PC-3 (cell line): Measurements from ENCODE around the gene MRPL4. TPM values are rescaled to one million over a fixed set of nuclear protein-coding genes. Genes with fewer than 3 reads are reported as not detected.

Source experiments
- ATAC-seq: fragments of 200-7000 bp; cut with Tn5 transposase; 2 replicates; pipeline ENCODE4 v1.9.1; 2020; ENCODE audit warnings: mild to moderate bottlenecking, moderate library complexity
- BruUV-seq: library from RNA; stranded (reverse); fragments of 400-500 nt; replicated peaks from 2 replicates; lab custom pipeline; 2021; lab: Mats Ljungman, UMichigan
- CTCF ChIA-PET: fragments of 300-600 bp; sonication (Branson Sonifier 250); formaldehyde crosslinking; loops from one replicate; lab custom pipeline; 2022; ENCODE audit warnings: antibody characterized with exemption; lab: Charles Lee
- POLR2A ChIA-PET: fragments of 300-600 bp; sonication (Branson Sonifier 250); formaldehyde crosslinking; loops from one replicate; lab custom pipeline; 2022; ENCODE audit warnings: antibody characterized with exemption; ENCODE audit not compliant: unreplicated experiment; lab: Charles Lee
- DNase-seq: peaks from one replicate; pipeline ENCODE4 v3.0.0-alpha.2; 2015
- H2AFZ ChIP-seq: fragments of 300-600 bp; sonication (generic); 2 replicates; pipeline ENCODE4 v1.6.0; 2016; ENCODE audit warnings: antibody characterized with exemption, low read length
- H3F3A ChIP-seq: fragments of 300-600 bp; sonication (generic); one replicate; pipeline ENCODE4 v1.6.0; 2017; ENCODE audit warnings: antibody characterized with exemption, low read length, control low read depth, mild to moderate bottlenecking; ENCODE audit not compliant: unreplicated experiment
- H3K27ac ChIP-seq: fragments of 300-600 bp; sonication (generic); 2 replicates; pipeline ENCODE4 v1.5.1; 2016; ENCODE audit warnings: mild to moderate bottlenecking, low read length
- H3K27me3 ChIP-seq: fragments of 300-600 bp; sonication (generic); 2 replicates; pipeline ENCODE4 v1.6.1; 2016; ENCODE audit warnings: low read length, mixed read lengths
- H3K36me3 ChIP-seq: fragments of 300-600 bp; sonication (generic); 2 replicates; pipeline ENCODE4 v1.6.1; 2016; ENCODE audit warnings: low read depth, mixed run types, low read length, mixed read lengths
- H3K4me1 ChIP-seq: fragments of 300-600 bp; sonication (generic); 2 replicates; pipeline ENCODE4 v1.5.1; 2016; ENCODE audit warnings: low read length; ENCODE audit not compliant: insufficient read depth
- H3K4me2 ChIP-seq: fragments of 300-600 bp; sonication (generic); 2 replicates; pipeline ENCODE4 v1.6.0; 2016; ENCODE audit warnings: low read length
- H3K4me3 ChIP-seq: fragments of 300-600 bp; sonication (generic); 2 replicates; pipeline ENCODE4 v1.5.1; 2016; ENCODE audit warnings: mild to moderate bottlenecking, low read length, mixed read lengths
- H3K79me2 ChIP-seq: fragments of 300-600 bp; sonication (generic); 2 replicates; pipeline ENCODE4 v1.6.1; 2017; ENCODE audit warnings: low read length, mixed read lengths
- H3K9ac ChIP-seq: fragments of 300-600 bp; sonication (generic); 2 replicates; pipeline ENCODE4 v1.6.0; 2016; ENCODE audit warnings: mild to moderate bottlenecking, low read length
- H3K9me2 ChIP-seq: fragments of 300-600 bp; sonication (generic); replicated peaks from 2 replicates; pipeline ENCODE4 v1.6.1; 2016; ENCODE audit warnings: mixed run types, low read length, mixed read lengths
- H3K9me3 ChIP-seq: fragments of 300-600 bp; sonication (generic); 2 replicates; pipeline ENCODE4 v1.6.1; 2016; ENCODE audit warnings: low read length, mixed read lengths
- H4K20me1 ChIP-seq: fragments of 300-600 bp; sonication (generic); 2 replicates; pipeline ENCODE4 v1.6.1; 2016; ENCODE audit warnings: low read length, mixed read lengths
- CTCF ChIP-seq: fragments of 300-600 bp; sonication (generic); conservative IDR thresholded peaks from 2 replicates; pipeline ENCODE4 v1.5.1; 2017; ENCODE audit warnings: antibody characterized with exemption, low read depth, mild to moderate bottlenecking, low read length
- EZH2 ChIP-seq: fragments of 300-600 bp; sonication (generic); IDR thresholded peaks from one replicate; pipeline ENCODE4 v1.6.1; 2017; ENCODE audit warnings: antibody characterized with exemption, mild to moderate bottlenecking, low read length; ENCODE audit not compliant: unreplicated experiment
- EZH2phosphoT487 ChIP-seq: fragments of 300-600 bp; sonication (generic); IDR thresholded peaks from 2 replicates; pipeline ENCODE4 v1.6.1; 2018; ENCODE audit warnings: mild to moderate bottlenecking, antibody characterized with exemption, low read length, borderline replicate concordance
- intact Hi-C: fragments of 100-400 bp; cut with micrococcal nuclease; formaldehyde crosslinking; loops from 2 replicates; pipeline ENCODE4 v1.9.0; 2023
- total RNA-seq: library from RNA; depleted of rRNA; stranded (reverse); fragments of >200 nt; gene quantifications from 2 replicates; pipeline ENCODE4 v1.2.3, GENCODE V29; 2014

The MRPL4 gene
- total RNA-seq, 1 experiment from 2014 or later, result 336 TPM

- ChIA-PET CTCF (interaction anchor here (0.6 to 1.5 kb wide), 15 partner anchors 9 to 321 kb away, joined by 3 to 12 read pairs (median 4); partner anchors contain the start of genes PPAN and TYK2), POLR2A (interaction anchor here (0.6 kb wide), 1 partner anchor 65 kb away, joined by 5 read pairs; no protein-coding TSS in a partner anchor)
- H4K20me1 ChIP-seq, result no peaks in the 10 kb centered on the region
- no TSS peak for BruUV-seq
- no peaks in the 10 kb centered on the region for H3K27me3 ChIP-seq
- no peak overlapping the region for H2AFZ ChIP-seq
- H3K4me1 ChIP-seq, result peaks cover 11% of the 10 kb centered on the region
- TF ChIP-seq EZH2 (no peak), CTCF (peak; percentile 88)
- H3K36me3 ChIP-seq, result peaks cover 33% of the 10 kb centered on the region
- H3K27ac ChIP-seq, result 0 out of 2 replicates have a peak overlapping the region, but pooled peaks have one; percentile 5
- H3K9ac ChIP-seq, result no peak overlapping the region
- peaks cover 3% of the 10 kb centered on the region for H3K79me2 ChIP-seq
- no peaks in the 10 kb centered on the region for H3K9me3 ChIP-seq
- DNase-seq, result peak; percentile 89
- no peak overlapping the region for H3K4me3 ChIP-seq
- intact Hi-C loops, result loop anchor here (2.0 kb wide), 1 partner anchor 129 kb away; no protein-coding TSS in a partner anchor
- H3K4me2 ChIP-seq, result no peak overlapping the region
- H3F3A ChIP-seq, result peaks cover 4% of the 10 kb centered on the region
- peak; percentile 63 for ATAC-seq
- H3K9me2 ChIP-seq, result no peaks in the 10 kb centered on the region
Measured at GRCh38 chr19:10259162-10259905, 7.3 kb downstream of the MRPL4 start.

- no peak overlapping the region for H3K9ac ChIP-seq
- intact Hi-C loops, result no loop called here
Measured at GRCh38 chr19:10260141-10260584, 8.1 kb downstream of the MRPL4 start.

More at GRCh38 chr19:10260141-10260584, 8.1 kb downstream of the MRPL4 start:
- no TSS peak for BruUV-seq
- Histone ChIP-seq H2AFZ (no peak overlapping the region), H3K79me2 (no peaks in the 10 kb centered on the region), H3K4me2 (no peak overlapping the region), H3K9me3 (no peaks in the 10 kb centered on the region), H4K20me1 (no peaks in the 10 kb centered on the region), H3K4me3 (no peak overlapping the region), H3K36me3 (peaks cover 27% of the 10 kb centered on the region), H3K27ac (0 out of 2 replicates have a peak overlapping the region, but pooled peaks have one; percentile 5), H3K4me1 (peaks cover 11% of the 10 kb centered on the region), H3F3A (peaks cover 4% of the 10 kb centered on the region), H3K9me2 (no peaks in the 10 kb centered on the region), H3K27me3 (no peaks in the 10 kb centered on the region)
- ChIA-PET POLR2A (no interaction called here), CTCF (interaction anchor here (0.7 to 1.2 kb wide), 5 partner anchors 9 to 128 kb away, joined by 3 to 6 read pairs (median 4); partner anchors contain the start of gene ICAM1)
- ATAC-seq, result peak; percentile 65
- DNase-seq, result peak; percentile 56
- TF ChIP-seq EZH2phosphoT487 (no peak), CTCF (no peak), EZH2 (no peak)
